AG10803 (cell line): ENCODE measurements around the gene POLR3K.

ENCODE experiments used
- DNase-seq: peaks from one replicate; pipeline ENCODE4 v3.0.0; 2010; ENCODE audit warnings: low read depth
- H3K4me3 ChIP-seq: 2 replicates; pipeline ENCODE4 v1.5.1; 2011; ENCODE audit warnings: mild to moderate bottlenecking, low read length, control low read depth
- CTCF ChIP-seq: conservative IDR thresholded peaks from 2 replicates; pipeline ENCODE4 v1.5.1; 2011; ENCODE audit warnings: mild to moderate bottlenecking, low read length, control low read depth, inconsistent platforms

POLR3K gene

GRCh38 chr16:72561-73548 is 19.4 kb upstream of the POLR3K start, which contains the start of gene RHBDF1:
TSS of gene RHBDF1 (minus strand) at chr16:72631. CDS start at chr16:65015, 7,616 bp downstream.
- H3K4me3 ChIP-seq, result peak within 1 kb of the TSS; percentile 84
- TF ChIP-seq CTCF, result no peak
- DNase-seq, result peak; percentile 56

DNA sequence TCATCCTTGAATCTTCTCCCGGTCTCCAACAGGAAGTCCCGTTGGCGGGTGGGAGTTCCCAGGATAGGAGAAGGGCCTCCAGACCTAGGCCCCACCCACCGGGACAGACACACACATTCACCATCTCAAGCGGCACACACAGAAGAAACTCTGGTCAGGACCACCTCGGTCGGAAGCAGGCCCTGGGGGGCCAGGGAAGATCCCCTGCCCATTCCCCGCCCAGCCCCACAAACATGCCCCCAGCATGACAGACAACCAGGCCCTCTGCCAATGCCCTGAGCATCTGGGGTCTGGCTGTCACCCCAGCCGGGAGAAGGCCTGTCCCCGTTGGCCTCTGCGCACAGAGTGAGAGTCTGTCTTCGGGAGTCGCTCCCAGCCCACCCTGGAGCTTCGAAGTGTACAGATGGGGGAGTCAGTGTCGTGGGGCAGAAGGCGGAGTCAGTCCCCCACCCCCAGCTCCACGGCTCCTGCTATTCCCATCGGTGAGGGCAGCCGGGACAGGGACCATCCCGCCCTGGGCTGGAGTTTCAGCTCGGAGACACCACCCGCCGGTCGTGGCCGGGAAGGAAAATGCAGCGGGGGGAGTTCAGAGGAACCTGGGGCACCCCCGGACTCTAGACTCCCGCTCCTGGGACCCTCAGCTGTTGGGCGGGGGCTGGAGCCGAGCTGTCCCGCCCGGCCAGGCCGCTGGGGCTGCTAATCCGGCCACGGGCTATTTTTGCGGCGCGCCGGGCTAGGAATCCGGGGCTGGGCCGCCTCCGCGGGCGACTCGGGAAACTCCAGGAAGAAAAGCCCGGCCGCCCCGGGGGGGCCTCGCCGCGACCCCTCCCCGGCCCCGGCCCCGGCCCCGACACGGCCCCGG is 18.4 kb upstream of the POLR3K start:
- peak overlapping the region; percentile 84 for H3K4me3 ChIP-seq
- DNase-seq, result peak; percentile 77
- TF ChIP-seq CTCF, result no peak

GRCh38 chr16:71210-71539 is 17.8 kb upstream of the POLR3K start:
- no peak for TF ChIP-seq CTCF
- peak overlapping the region; percentile 84 for H3K4me3 ChIP-seq

DNA sequence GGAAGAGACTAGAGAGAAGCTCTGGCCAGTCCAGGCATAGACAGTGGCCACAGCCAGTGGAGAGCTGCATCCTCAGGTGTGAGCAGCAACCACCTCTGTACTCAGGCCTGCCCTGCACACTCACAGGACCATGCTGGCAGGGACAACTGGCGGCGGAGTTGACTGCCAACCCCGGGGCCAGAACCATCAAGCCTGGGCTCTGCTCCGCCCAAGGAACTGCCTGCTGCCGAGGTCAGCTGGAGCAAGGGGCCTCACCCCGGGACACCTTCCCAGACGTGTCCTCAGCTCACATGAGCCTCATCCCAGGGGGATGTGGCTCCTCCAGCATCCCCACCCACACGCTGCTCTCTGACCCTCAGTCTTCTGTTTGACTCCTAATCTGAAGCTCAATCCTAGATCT is 15.8 kb upstream of the POLR3K start:
- no peak for DNase-seq
- H3K4me3 ChIP-seq, result no peak overlapping the region
- no peak for TF ChIP-seq CTCF

More at GRCh38 chr16:71210-71539, 17.8 kb upstream of the POLR3K start:
- DNase-seq, result no peak

DNA sequence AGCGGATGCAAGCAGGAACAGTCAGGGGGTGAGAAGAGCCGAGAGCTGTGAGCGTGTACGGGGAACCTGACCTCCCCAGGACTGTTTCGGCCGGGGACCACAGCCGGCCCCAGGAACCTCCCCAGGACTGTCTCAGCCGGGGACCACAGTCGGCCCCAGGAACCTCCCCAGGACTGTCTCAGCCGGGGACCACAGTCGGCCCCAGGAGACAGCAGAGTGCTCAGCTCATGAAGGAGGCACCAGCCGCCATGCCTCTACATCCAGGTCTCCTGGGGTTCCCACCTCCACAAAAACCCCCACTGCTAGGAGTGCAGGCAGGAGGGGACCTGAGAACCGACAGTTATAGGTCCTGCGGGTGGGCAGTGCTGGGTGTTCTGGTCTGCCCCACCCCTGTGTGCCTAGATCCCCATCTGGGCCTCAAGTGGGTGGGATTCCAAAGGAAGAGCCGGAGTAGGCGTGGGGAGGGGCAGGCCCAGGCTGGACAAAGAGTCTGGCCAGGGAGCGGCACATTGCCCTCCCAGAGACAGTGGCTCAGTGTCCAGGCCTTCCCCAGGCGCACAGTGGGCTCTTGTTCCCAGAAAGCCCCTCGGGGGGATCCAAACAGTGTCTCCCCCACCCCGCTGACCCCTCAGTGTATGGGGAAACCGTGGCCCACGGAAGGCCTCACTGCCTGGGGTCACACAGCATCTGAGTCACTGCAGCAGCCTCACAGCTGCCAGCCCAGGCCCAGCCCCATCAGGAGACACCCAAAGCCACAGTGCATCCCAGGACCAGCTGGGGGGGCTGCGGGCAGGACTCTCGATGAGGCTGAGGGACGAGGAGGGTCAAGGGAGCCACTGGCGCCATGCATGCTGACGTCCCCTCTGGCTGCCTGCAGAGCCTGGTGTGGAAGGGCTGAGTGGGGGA is 14.7 kb upstream of the POLR3K start:
- no peak overlapping the region for H3K4me3 ChIP-seq
- TF ChIP-seq CTCF, result no peak
- no peak for DNase-seq

- no peak overlapping the region for H3K4me3 ChIP-seq
- DNase-seq, result no peak
- no peak for TF ChIP-seq CTCF
Observed at GRCh38 chr16:67183-67791, 13.9 kb upstream of the POLR3K start.
